ENCODE measurements around the gene MOB3A.

The MOB3A gene

GRCh38 chr19:2096034-2096479 lies at the start of gene MOB3A:
Gene MOB3A (minus strand): TSS chr19:2096326. CDS start chr19:2078560, 17,766 bp downstream.
- TF ChIP-seq CTCF (conservative IDR thresholded peaks at IDR 0.05; ENCODE audit: low read length), result peak; percentile 41
- peak; percentile 95 for DNase-seq (ENCODE audit: low read depth)

GRCh38 chr19:2145831-2146241 lies 49.7 kb upstream of the MOB3A start:
- TF ChIP-seq CTCF (conservative IDR thresholded peaks at IDR 0.05; ENCODE audit: low read length), result no peak
- no peak overlapping the region for H3K4me3 ChIP-seq (ENCODE audit: low read length)
- DNase-seq (ENCODE audit: low read depth), result no peak

More at GRCh38 chr19:2096034-2096479, at the start of gene MOB3A:
- peak within 1 kb of the TSS; percentile 76 for H3K4me3 ChIP-seq (ENCODE audit: low read length)

GRCh38 chr19:2144190-2144589 lies 48.1 kb upstream of the MOB3A start:
- no peak for DNase-seq (ENCODE audit: low read depth)
- no peak overlapping the region for H3K4me3 ChIP-seq (ENCODE audit: low read length)
- no peak for TF ChIP-seq CTCF (conservative IDR thresholded peaks at IDR 0.05; ENCODE audit: low read length)

- DNase-seq (ENCODE audit: low read depth), result no peak
- H3K4me3 ChIP-seq (ENCODE audit: low read length), result no peak overlapping the region
- TF ChIP-seq CTCF (conservative IDR thresholded peaks at IDR 0.05; ENCODE audit: low read length), result no peak
These were observed 46.2 kb upstream of the MOB3A start for GRCh38 chr19:2142173-2142829.

- DNase-seq (ENCODE audit: low read depth), result no peak
- TF ChIP-seq CTCF (conservative IDR thresholded peaks at IDR 0.05; ENCODE audit: low read length), result no peak
- no peak overlapping the region for H3K4me3 ChIP-seq (ENCODE audit: low read length)
These were observed 44.0 kb upstream of the MOB3A start for GRCh38 chr19:2140138-2140569.

- DNase-seq (ENCODE audit: low read depth), result no peak
- no peak overlapping the region for H3K4me3 ChIP-seq (ENCODE audit: low read length)
- TF ChIP-seq CTCF (conservative IDR thresholded peaks at IDR 0.05; ENCODE audit: low read length), result no peak
These were observed 43.4 kb upstream of the MOB3A start for GRCh38 chr19:2139385-2140137.
